Epithelial cell of proximal tubule (primary cell): ENCODE results near the gene SMS. TPM values are rescaled to one million over a fixed set of nuclear protein-coding genes. Genes with fewer than 3 reads are reported as not detected.

Source experiments
- DNase-seq: peaks from one replicate; pipeline ENCODE4 v3.0.0-alpha.2; 2011; ENCODE audit warnings: low read depth
- H3K4me3 ChIP-seq: 2 replicates; pipeline ENCODE4 v1.5.1; 2011; ENCODE audit warnings: low read depth, mild to moderate bottlenecking, low read length
- total RNA-seq: library from RNA; depleted of rRNA; stranded (reverse); fragments of >200 nt; gene quantifications from 2 replicates; pipeline ENCODE4 v1.2.3, GENCODE V29; 2015
- TF ChIP-seq, protein P1 (sequence below): conservative IDR thresholded peaks from 2 replicates; pipeline ENCODE4 v1.5.1; 2012; ENCODE audit warnings: low read depth, mild to moderate bottlenecking, low read length

SMS gene
- total RNA-seq, 1 donor from 2014 or later, result 326 TPM

DNA sequence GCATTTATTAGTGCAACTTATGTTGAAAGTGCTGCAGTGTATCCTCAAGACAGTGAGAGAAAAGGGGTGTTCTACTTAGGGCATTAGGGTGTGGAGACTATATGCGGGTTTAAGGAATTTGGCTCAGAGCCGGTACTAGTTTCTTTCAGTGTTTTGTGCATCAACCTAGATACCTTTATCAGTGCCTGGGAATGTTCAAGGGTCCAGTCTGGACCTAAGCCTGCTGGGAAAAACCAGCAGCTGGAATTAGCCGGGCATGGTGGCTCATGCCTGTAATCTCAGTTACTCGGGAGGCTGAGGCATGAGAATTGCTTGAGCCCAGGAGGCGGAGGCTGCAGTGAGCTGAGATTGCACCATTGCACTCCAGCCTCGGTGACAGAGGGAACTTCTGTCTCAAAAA is 99.0 kb downstream of the SMS start:
- no peak for DNase-seq
- H3K4me3 ChIP-seq, result no peak overlapping the region
- TF ChIP-seq, protein P1, sequence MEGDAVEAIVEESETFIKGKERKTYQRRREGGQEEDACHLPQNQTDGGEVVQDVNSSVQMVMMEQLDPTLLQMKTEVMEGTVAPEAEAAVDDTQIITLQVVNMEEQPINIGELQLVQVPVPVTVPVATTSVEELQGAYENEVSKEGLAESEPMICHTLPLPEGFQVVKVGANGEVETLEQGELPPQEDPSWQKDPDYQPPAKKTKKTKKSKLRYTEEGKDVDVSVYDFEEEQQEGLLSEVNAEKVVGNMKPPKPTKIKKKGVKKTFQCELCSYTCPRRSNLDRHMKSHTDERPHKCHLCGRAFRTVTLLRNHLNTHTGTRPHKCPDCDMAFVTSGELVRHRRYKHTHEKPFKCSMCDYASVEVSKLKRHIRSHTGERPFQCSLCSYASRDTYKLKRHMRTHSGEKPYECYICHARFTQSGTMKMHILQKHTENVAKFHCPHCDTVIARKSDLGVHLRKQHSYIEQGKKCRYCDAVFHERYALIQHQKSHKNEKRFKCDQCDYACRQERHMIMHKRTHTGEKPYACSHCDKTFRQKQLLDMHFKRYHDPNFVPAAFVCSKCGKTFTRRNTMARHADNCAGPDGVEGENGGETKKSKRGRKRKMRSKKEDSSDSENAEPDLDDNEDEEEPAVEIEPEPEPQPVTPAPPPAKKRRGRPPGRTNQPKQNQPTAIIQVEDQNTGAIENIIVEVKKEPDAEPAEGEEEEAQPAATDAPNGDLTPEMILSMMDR, result no peak

GRCh38 chrX:22040184-22040583 is 99.7 kb downstream of the SMS start:
- TF ChIP-seq, protein P1, result no peak
- DNase-seq, result no peak
- H3K4me3 ChIP-seq, result no peak overlapping the region

- TF ChIP-seq, protein P1, result no peak
- no peak overlapping the region for H3K4me3 ChIP-seq
- no peak for DNase-seq
These were observed 101.5 kb downstream of the SMS start for GRCh38 chrX:22041907-22042530.

- no peak for DNase-seq
- TF ChIP-seq, protein P1, result no peak
- no peak overlapping the region for H3K4me3 ChIP-seq
These were observed 103.4 kb downstream of the SMS start for GRCh38 chrX:22043872-22044271.

Other genes starting within 250 kb of the SMS start
- not detected in 2 replicates for gene SMPX, start 182.6 kb upstream of the SMS start, total RNA-seq
- 5.0 and 5.9 TPM in 2 replicates for gene MBTPS2, start 101.1 kb upstream of the SMS start, total RNA-seq
- 0.35 and 1.2 TPM in 2 replicates for gene YY2, start 84.7 kb upstream of the SMS start, total RNA-seq
- 0.07 and 0.29 TPM in 2 replicates for gene PHEX, start 91.6 kb downstream of the SMS start, total RNA-seq